Body of pancreas (tissue), 4 donors: ENCODE measurements around the gene CASP7.

Source experiments
- CTCF ChIP-seq, 7 experiments: fragments of 450-650 bp in 4 of 7; fragments of 200-600 bp in 3 of 7; sonication (generic) in 3 of 7; IDR thresholded peaks; one replicate each; pipeline ENCODE4 v1.5.1; 2016 to 2019; ENCODE audit warnings: antibody characterized with exemption in 7 of 7
- POLR2A ChIP-seq, 3 donors: fragments of 450-650 bp; IDR thresholded peaks; one replicate each; pipeline ENCODE4 v1.6.1; 2016; ENCODE audit warnings: antibody characterized with exemption in 3 of 3, mild to moderate bottlenecking in 2 of 3

GRCh38 chr10:113651021-113651420 lies 28.7 kb upstream of the CASP7 start:
- TF ChIP-seq POLR2A (IDR thresholded peaks at IDR 0.05) = no peak
- no peak for TF ChIP-seq CTCF (IDR thresholded peaks at IDR 0.05)
